IMR-90 (cell line): ENCODE data around the gene RSL1D1. TPM values are rescaled to one million over a fixed set of nuclear protein-coding genes. Genes with fewer than 3 reads are reported as not detected.

Source experiments
- ATAC-seq: fragments of 200-7000 bp; cut with Tn5 transposase; 2 replicates; pipeline ENCODE4 v1.9.1; 2020; ENCODE audit warnings: low read depth, mild to moderate bottlenecking, moderate library complexity
- BruUV-seq: library from RNA; stranded (reverse); fragments of 400-500 nt; replicated peaks from 2 replicates; lab custom pipeline; 2021; lab: Mats Ljungman, UMichigan
- CTCF ChIA-PET: fragments of 300-600 bp; formaldehyde crosslinking; extraction: SDS; loops from one replicate; lab custom pipeline; 2021; ENCODE audit warnings: antibody characterized with exemption; lab: Yijun Ruan, JAX
- POLR2A ChIA-PET: fragments of 300-600 bp; sonication (Branson Sonifier 250); formaldehyde crosslinking; loops from one replicate; lab custom pipeline; 2022; ENCODE audit warnings: antibody characterized with exemption; ENCODE audit not compliant: unreplicated experiment; lab: Charles Lee
- DNase-seq: peaks from one replicate; pipeline ENCODE4 v3.0.0; 2013
- H2AFZ ChIP-seq: replicated peaks from 2 replicates; pipeline ENCODE3; 2013; ENCODE audit warnings: low read length, mild to moderate bottlenecking; ENCODE audit not compliant: poor library complexity
- H2AK5ac ChIP-seq: 2 replicates; pipeline ENCODE4 v1.6.1; 2013; ENCODE audit warnings: low read depth, low read length, inconsistent platforms
- H2AK9ac ChIP-seq: replicated peaks from 2 replicates; pipeline ENCODE3; 2013; ENCODE audit warnings: mild to moderate bottlenecking, low read depth, low read length, moderate library complexity; ENCODE audit not compliant: poor library complexity
- H2BK120ac ChIP-seq: 2 replicates; pipeline ENCODE4 v1.6.1; 2013; ENCODE audit warnings: low read depth, low read length, inconsistent platforms
- H2BK15ac ChIP-seq: 3 replicates; pipeline ENCODE4 v1.6.1; 2013; ENCODE audit warnings: low read depth, low read length, inconsistent platforms
- H2BK20ac ChIP-seq: 2 replicates; pipeline ENCODE4 v1.6.1; 2013; ENCODE audit warnings: low read depth, mild to moderate bottlenecking, inconsistent platforms, low read length, moderate library complexity
- H2BK5ac ChIP-seq: 2 replicates; pipeline ENCODE4 v1.6.1; 2013; ENCODE audit warnings: mild to moderate bottlenecking, low read depth, low read length, inconsistent platforms; ENCODE audit not compliant: poor library complexity, severe bottlenecking
- H3K14ac ChIP-seq: replicated peaks from 2 replicates; pipeline ENCODE4 v1.6.1; 2013; ENCODE audit warnings: low read depth, low read length, inconsistent platforms
- H3K18ac ChIP-seq: 2 replicates; pipeline ENCODE4 v1.6.1; 2013; ENCODE audit warnings: low read depth, low read length, control low read depth
- H3K23ac ChIP-seq: 2 replicates; pipeline ENCODE4 v1.6.1; 2013; ENCODE audit warnings: low read depth, low read length, inconsistent platforms
- H3K27ac ChIP-seq: 2 replicates; pipeline ENCODE4 v1.5.1; 2013; ENCODE audit warnings: mild to moderate bottlenecking, control low read depth, low read length; ENCODE audit not compliant: insufficient read depth
- H3K27me3 ChIP-seq: 2 replicates; pipeline ENCODE4 v1.6.1; 2013; ENCODE audit warnings: low read length; ENCODE audit not compliant: control insufficient read depth, insufficient read depth
- H3K36me3 ChIP-seq: 2 replicates; pipeline ENCODE4 v1.6.1; 2013; ENCODE audit warnings: low read length, mixed read lengths; ENCODE audit not compliant: control insufficient read depth, insufficient read depth
- H3K4ac ChIP-seq: 2 replicates; pipeline ENCODE4 v1.6.1; 2013; ENCODE audit warnings: low read depth, low read length, inconsistent platforms
- H3K4me1 ChIP-seq: 2 replicates; pipeline ENCODE4 v1.6.1; 2013; ENCODE audit warnings: low read length, mixed read lengths; ENCODE audit not compliant: control insufficient read depth, insufficient read depth
- H3K4me2 ChIP-seq: 2 replicates; pipeline ENCODE4 v1.6.1; 2013; ENCODE audit warnings: low read depth, mild to moderate bottlenecking, control low read depth, low read length, moderate library complexity
- H3K4me3 ChIP-seq: 2 replicates; pipeline ENCODE4 v1.5.1; 2013; ENCODE audit warnings: low read depth, mild to moderate bottlenecking, control low read depth, low read length, moderate library complexity; ENCODE audit not compliant: insufficient read depth
- H3K56ac ChIP-seq: 2 replicates; pipeline ENCODE4 v1.6.1; 2013; ENCODE audit warnings: low read length, inconsistent platforms; ENCODE audit not compliant: insufficient read depth; ENCODE audit errors: extremely low read depth
- H3K79me1 ChIP-seq, 2 experiments: 2 replicates each; pipeline ENCODE4 v1.6.1; 2013; ENCODE audit warnings: low read length in 2 of 2, inconsistent platforms in 1 of 2, low read depth in 1 of 2
- H3K9ac ChIP-seq: 2 replicates; pipeline ENCODE4 v1.6.1; 2013; ENCODE audit warnings: low read depth, low read length, control low read depth
- H3K9me1 ChIP-seq: 2 replicates; pipeline ENCODE4 v1.6.1; 2013; ENCODE audit warnings: low read length, inconsistent platforms; ENCODE audit not compliant: insufficient read depth
- H3K9me3 ChIP-seq: 2 replicates; pipeline ENCODE4 v1.6.1; 2013; ENCODE audit warnings: low read length; ENCODE audit not compliant: control insufficient read depth, insufficient read depth
- H4K20me1 ChIP-seq: 2 replicates; pipeline ENCODE4 v1.6.1; 2013; ENCODE audit warnings: low read length, inconsistent platforms; ENCODE audit not compliant: insufficient read depth
- H4K5ac ChIP-seq: 2 replicates; pipeline ENCODE4 v1.6.1; 2013; ENCODE audit warnings: mild to moderate bottlenecking, low read depth, low read length, control low read depth
- H4K8ac ChIP-seq, 2 experiments: 2 replicates each; pipeline ENCODE4 v1.6.1; 2013; ENCODE audit warnings: low read depth in 2 of 2, low read length in 2 of 2, control low read depth in 1 of 2, inconsistent platforms in 1 of 2
- H4K91ac ChIP-seq: 2 replicates; pipeline ENCODE4 v1.6.1; 2013; ENCODE audit warnings: low read depth, low read length, inconsistent platforms; ENCODE audit not compliant: insufficient read depth
- BHLHE40 ChIP-seq: fragments of 150-350 bp; IDR thresholded peaks from 2 replicates; pipeline ENCODE4 v1.6.1; 2016; ENCODE audit warnings: mild to moderate bottlenecking, low read depth, low read length
- CEBPB ChIP-seq: IDR thresholded peaks from 2 replicates; pipeline ENCODE4 v1.6.1; 2012; ENCODE audit warnings: low read depth, low read length, improper control_type of control experiment
- CHD1 ChIP-seq: IDR thresholded peaks from 2 replicates; pipeline ENCODE4 v1.6.1; 2012; ENCODE audit warnings: low read depth, low read length, improper control_type of control experiment
- FOS ChIP-seq: fragments of 150-350 bp; IDR thresholded peaks from 2 replicates; pipeline ENCODE4 v1.6.1; 2016; ENCODE audit warnings: low read depth, low read length
- MAFK ChIP-seq: IDR thresholded peaks from 2 replicates; pipeline ENCODE4 v1.6.1; 2012; ENCODE audit warnings: low read depth, low read length, improper control_type of control experiment
- MAZ ChIP-seq: IDR thresholded peaks from 2 replicates; pipeline ENCODE4 v1.6.1; 2012; ENCODE audit warnings: low read depth, mild to moderate bottlenecking, low read length, improper control_type of control experiment, moderate library complexity, borderline replicate concordance
- MXI1 ChIP-seq: IDR thresholded peaks from 2 replicates; pipeline ENCODE4 v1.6.1; 2012; ENCODE audit warnings: low read depth, mild to moderate bottlenecking, low read length, moderate library complexity, borderline replicate concordance
- NFE2L2 ChIP-seq: fragments of 150-350 bp; IDR thresholded peaks from 2 replicates; pipeline ENCODE4 v1.6.1; 2016; ENCODE audit warnings: low read depth, mild to moderate bottlenecking, low read length
- POLR2A ChIP-seq: IDR thresholded peaks from 2 replicates; pipeline ENCODE4 v1.6.1; 2012; ENCODE audit warnings: mild to moderate bottlenecking, low read depth, low read length
- RAD21 ChIP-seq: IDR thresholded peaks from 2 replicates; pipeline ENCODE4 v1.6.1; 2012; ENCODE audit warnings: low read length, improper control_type of control experiment
- RCOR1 ChIP-seq: IDR thresholded peaks from 2 replicates; pipeline ENCODE4 v1.6.1; 2012; ENCODE audit warnings: mild to moderate bottlenecking, low read length, improper control_type of control experiment; ENCODE audit not compliant: insufficient replicate concordance
- RFX5 ChIP-seq: IDR thresholded peaks from 2 replicates; pipeline ENCODE4 v1.8.0; 2012; ENCODE audit warnings: low read depth, mild to moderate bottlenecking, low read length, moderate library complexity
- SMC3 ChIP-seq: fragments of 150-350 bp; IDR thresholded peaks from 2 replicates; pipeline ENCODE4 v1.6.1; 2016; ENCODE audit warnings: low read depth, mild to moderate bottlenecking, antibody characterized with exemption, low read length, moderate library complexity
- WGBS, 2 experiments: methylation state at CpG; one replicate each; pipeline versions ENCODE4 v1.1.5 to v1.1.7; 2013; ENCODE audit warnings: missing lambda C conversion rate in 2 of 2; ENCODE audit not compliant: insufficient read length in 1 of 2; ENCODE audit errors: extremely low coverage in 2 of 2; 5-methylcytosine and 5-hydroxymethylcytosine counted together
- dilution Hi-C: fragments of 300-500 bp; cut with HindIII; formaldehyde crosslinking; loops from one replicate; pipeline ENCODE4 v1.14.3; 2018; ENCODE audit warnings: low sequenced_read_pairs; ENCODE audit not compliant: unreplicated experiment
- in situ Hi-C: fragments of 300-500 bp; cut with MboI; formaldehyde crosslinking; loops from 3 replicates; pipeline ENCODE4 v1.14.3; 2019; ENCODE audit warnings: low sequenced_read_pairs, inconsistent platforms, mixed read lengths
- intact Hi-C: fragments of 100-400 bp; cut with micrococcal nuclease; formaldehyde crosslinking; loops from 2 replicates; pipeline ENCODE4 v1.10.0; 2022
- polyA plus RNA-seq, 3 experiments: library from polyadenylated mRNA; depleted of rRNA; stranded (reverse); fragments of >200 nt; gene quantifications; 2 replicates each; pipeline ENCODE4 v1.2.3, GENCODE V29; 2012; ENCODE audit warnings: low replicate concordance in 1 of 3
- total RNA-seq: library from RNA; depleted of rRNA; stranded (reverse); fragments of >200 nt; gene quantifications from 2 replicates; pipeline ENCODE4 v1.2.3, GENCODE V29; 2012
- TF ChIP-seq, protein P1 (sequence below): fragments of 150-350 bp; IDR thresholded peaks from 2 replicates; pipeline ENCODE4 v1.6.1; 2017; ENCODE audit warnings: mild to moderate bottlenecking, antibody characterized with exemption, low read length, low read depth
- TF ChIP-seq, protein P2 (sequence below): fragments of 150-350 bp; IDR thresholded peaks from 2 replicates; pipeline ENCODE4 v1.6.1; 2016; ENCODE audit warnings: low read depth, mild to moderate bottlenecking, low read length, moderate library complexity, borderline replicate concordance
- TF ChIP-seq, protein P3 (sequence below): conservative IDR thresholded peaks from 2 replicates; pipeline ENCODE4 v1.5.1; 2012; ENCODE audit warnings: mild to moderate bottlenecking, low read depth, low read length, improper control_type of control experiment

The RSL1D1 gene
- total and polyA plus RNA-seq, 2 of the 4 experiments (the other 2 are of a cell fraction): 63.8 to 77.4 TPM

DNA sequence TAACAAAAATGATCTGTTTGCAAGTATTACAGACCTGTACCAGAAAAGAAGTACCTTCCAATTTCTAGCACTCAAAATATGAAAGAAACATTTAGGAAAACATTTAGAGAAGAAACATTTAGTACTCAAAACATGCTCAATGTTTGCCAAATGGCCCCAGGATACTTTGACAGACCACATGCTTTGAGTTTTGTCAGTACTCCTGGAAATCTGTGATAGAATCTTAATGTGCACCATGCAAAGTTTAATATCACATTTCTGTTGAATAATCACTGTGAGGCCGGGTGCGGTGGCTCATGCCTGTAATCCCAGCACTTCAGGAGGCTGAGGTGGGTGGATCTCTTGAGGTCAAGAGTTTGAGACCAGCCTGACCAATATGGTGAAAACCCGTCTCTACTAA lies 45.8 kb downstream of the RSL1D1 start:
- no peaks in the 10 kb centered on the region for H3K36me3 ChIP-seq
- POLR2A ChIA-PET: no interaction called here
- H3K27ac ChIP-seq: no peak overlapping the region
- no peak for TF ChIP-seq FOS
- no peak for TF ChIP-seq RAD21
- TF ChIP-seq MXI1: no peak
- TF ChIP-seq MAFK: no peak
- no peak for TF ChIP-seq CHD1
- TF ChIP-seq BHLHE40: no peak
- TF ChIP-seq RFX5: no peak
- TF ChIP-seq SMC3: no peak
- TF ChIP-seq, protein P1, sequence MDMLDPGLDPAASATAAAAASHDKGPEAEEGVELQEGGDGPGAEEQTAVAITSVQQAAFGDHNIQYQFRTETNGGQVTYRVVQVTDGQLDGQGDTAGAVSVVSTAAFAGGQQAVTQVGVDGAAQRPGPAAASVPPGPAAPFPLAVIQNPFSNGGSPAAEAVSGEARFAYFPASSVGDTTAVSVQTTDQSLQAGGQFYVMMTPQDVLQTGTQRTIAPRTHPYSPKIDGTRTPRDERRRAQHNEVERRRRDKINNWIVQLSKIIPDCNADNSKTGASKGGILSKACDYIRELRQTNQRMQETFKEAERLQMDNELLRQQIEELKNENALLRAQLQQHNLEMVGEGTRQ: no peak
- no peak for TF ChIP-seq POLR2A
- TF ChIP-seq, protein P2, sequence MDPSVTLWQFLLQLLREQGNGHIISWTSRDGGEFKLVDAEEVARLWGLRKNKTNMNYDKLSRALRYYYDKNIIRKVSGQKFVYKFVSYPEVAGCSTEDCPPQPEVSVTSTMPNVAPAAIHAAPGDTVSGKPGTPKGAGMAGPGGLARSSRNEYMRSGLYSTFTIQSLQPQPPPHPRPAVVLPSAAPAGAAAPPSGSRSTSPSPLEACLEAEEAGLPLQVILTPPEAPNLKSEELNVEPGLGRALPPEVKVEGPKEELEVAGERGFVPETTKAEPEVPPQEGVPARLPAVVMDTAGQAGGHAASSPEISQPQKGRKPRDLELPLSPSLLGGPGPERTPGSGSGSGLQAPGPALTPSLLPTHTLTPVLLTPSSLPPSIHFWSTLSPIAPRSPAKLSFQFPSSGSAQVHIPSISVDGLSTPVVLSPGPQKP: no peak
- TF ChIP-seq NFE2L2: no peak
- TF ChIP-seq MAZ: no peak
- TF ChIP-seq, protein P3, sequence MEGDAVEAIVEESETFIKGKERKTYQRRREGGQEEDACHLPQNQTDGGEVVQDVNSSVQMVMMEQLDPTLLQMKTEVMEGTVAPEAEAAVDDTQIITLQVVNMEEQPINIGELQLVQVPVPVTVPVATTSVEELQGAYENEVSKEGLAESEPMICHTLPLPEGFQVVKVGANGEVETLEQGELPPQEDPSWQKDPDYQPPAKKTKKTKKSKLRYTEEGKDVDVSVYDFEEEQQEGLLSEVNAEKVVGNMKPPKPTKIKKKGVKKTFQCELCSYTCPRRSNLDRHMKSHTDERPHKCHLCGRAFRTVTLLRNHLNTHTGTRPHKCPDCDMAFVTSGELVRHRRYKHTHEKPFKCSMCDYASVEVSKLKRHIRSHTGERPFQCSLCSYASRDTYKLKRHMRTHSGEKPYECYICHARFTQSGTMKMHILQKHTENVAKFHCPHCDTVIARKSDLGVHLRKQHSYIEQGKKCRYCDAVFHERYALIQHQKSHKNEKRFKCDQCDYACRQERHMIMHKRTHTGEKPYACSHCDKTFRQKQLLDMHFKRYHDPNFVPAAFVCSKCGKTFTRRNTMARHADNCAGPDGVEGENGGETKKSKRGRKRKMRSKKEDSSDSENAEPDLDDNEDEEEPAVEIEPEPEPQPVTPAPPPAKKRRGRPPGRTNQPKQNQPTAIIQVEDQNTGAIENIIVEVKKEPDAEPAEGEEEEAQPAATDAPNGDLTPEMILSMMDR: no peak
- no peak for TF ChIP-seq CEBPB
- TF ChIP-seq RCOR1: no peak
- no peak overlapping the region for H3K18ac ChIP-seq
- no peak overlapping the region for H3K14ac ChIP-seq
- no peak overlapping the region for H2AFZ ChIP-seq
- no peak overlapping the region for H2AK9ac ChIP-seq
- H2AK5ac ChIP-seq: no peak overlapping the region
- no CpG with 5 or more reads among the region's 3 CpGs for WGBS, 2 experiments
- H3K27me3 ChIP-seq: no peaks in the 10 kb centered on the region
- dilution Hi-C loops: no loop called here
- H3K4me2 ChIP-seq: no peak overlapping the region
- H2BK15ac ChIP-seq: no peak overlapping the region
- H3K9ac ChIP-seq: no peak overlapping the region
- H3K9me3 ChIP-seq: no peaks in the 10 kb centered on the region
- no peak overlapping the region for H4K8ac ChIP-seq
- H4K20me1 ChIP-seq: peaks cover 12% of the 10 kb centered on the region
- DNase-seq (no peak), ATAC-seq (no peak)
- no peak overlapping the region for H2BK120ac ChIP-seq
- peaks cover 0 to 24% of the 10 kb centered on the region in 2 experiments; a peak in 3 of 4 replicates for H3K79me1 ChIP-seq
- H3K4ac ChIP-seq: no peak overlapping the region
- CTCF ChIA-PET: no interaction called here
- in situ Hi-C loops: loop anchor here (25.0 kb wide), 1 partner anchor 843 kb away; no protein-coding TSS in a partner anchor
- no peak overlapping the region for H3K23ac ChIP-seq
- BruUV-seq: no TSS peak
- no peak overlapping the region for H4K5ac ChIP-seq
- H2BK5ac ChIP-seq: no peak overlapping the region
- H3K9me1 ChIP-seq: peaks cover 11% of the 10 kb centered on the region
- no peak overlapping the region for H3K56ac ChIP-seq
- no peak overlapping the region for H2BK20ac ChIP-seq
- H3K4me1 ChIP-seq: peaks cover 17% of the 10 kb centered on the region
- no peak overlapping the region for H3K4me3 ChIP-seq
- intact Hi-C loops: no loop called here
- no peak overlapping the region for H4K91ac ChIP-seq
